Stimulated activated CD4-positive, alpha-beta T cell treated with anti-CD3 and anti-CD28 coated beads, Interleukin-1b, Interleukin-23, amount 100 ng/mL, for 24 hours (primary cell): Measurements from ENCODE around the gene CABLES1.
"Not testable (repeated sequence)": the region's sequence is repeated elsewhere in the genome, so short reads cannot be mapped to it uniquely, and the experiment has no call there.

Experiments
- DNase-seq, 4 experiments: peaks; one replicate each; pipeline ENCODE4 v3.0.0-alpha.2; 2020; ENCODE audit warnings: low read depth in 4 of 4, low spot score in 1 of 4

CABLES1 gene

DNA sequence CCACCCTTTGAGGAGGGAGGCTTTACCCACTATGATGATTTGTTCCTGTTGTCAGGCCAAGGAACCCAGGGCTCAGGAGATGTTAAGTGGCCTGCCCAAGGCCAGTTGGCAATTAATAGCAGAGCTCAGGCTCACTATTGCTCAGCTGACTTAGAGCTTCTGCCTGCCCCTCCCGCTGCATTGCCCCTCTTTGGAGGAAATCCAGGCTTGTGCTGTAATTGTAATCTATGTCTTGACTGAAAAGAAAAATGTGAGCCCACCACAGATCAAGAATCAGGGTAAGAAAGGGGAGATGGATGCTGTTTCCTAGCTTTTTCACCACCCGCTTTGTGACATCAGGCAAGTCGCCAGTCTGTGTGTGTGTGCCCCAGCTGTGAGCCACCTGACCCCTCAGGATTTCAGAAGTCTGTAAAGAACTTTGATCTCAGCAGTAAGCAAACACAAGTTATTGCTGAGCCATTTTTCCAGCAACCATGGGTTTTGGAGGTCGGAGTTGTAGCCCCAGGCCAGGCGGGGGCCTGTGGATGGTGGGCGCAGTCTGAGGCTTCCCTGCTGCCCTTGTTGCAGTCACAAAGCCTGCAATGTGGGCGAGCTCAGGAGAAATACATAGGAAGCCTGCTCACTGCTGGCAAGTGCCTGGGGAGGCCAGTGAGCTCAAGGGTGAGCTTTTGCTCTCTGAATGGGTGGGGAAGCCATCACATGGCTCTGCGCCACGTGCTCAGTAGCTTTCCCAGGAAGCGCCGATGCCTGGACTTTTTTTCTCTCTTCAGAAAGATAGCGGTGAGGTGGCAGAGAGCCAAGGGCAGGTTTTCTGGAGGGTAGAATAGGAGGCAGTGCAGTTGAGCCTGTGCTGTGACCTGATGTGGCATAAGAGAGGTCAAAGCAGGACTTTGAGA is 6.1 kb downstream of the CABLES1 start:
- DNase-seq, result no peak

- no peak for DNase-seq
Observed at GRCh38 chr18:23142251-23142929, 7.1 kb downstream of the CABLES1 start.

GRCh38 chr18:23143016-23143814 is 7.9 kb downstream of the CABLES1 start:
- DNase-seq, result no peak

DNA sequence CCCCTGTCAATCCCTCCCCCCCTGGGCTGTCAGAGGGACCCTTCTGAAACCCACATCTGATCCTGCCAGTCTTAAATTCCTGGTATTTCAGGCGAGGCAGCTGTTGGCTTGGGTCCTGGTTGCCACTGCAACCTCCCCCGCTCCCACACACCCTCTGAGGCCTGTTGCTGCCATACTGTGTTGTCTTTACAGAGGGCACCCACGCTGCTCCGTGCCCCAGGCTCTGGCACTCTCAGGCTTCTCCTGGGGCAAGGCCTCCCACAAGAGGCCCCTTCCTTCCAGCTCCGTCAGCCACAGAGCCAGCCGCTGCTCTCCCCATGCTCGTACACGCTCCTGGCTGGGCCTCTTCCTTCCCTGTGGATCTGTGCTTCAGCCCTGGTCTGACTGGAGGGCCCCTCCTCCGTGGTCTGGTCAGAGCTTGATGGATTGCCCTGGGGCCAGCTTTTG is 8.6 kb downstream of the CABLES1 start:
- no peak for DNase-seq

- DNase-seq, result no peak
Observed at GRCh38 chr18:23144640-23145039, 9.4 kb downstream of the CABLES1 start.

DNA sequence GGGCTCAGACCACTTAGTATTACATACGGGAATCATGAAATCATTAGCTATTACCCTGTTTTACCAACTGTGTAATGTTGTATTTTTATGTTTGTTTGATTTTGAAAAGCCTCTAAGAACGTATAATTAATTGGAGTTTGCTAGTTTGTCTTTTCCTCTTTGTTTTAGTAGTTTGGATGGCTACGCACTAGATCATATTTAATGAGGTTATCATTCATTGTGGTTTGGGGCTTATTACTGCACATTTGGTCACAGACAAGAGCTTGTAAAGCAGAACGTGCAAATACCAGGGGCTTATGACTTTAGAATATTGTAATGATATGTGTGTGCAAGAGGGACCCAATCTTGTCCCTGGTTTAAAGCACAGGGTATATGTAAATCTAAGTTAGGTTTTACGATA is 10.3 kb downstream of the CABLES1 start:
- no peak for DNase-seq

DNA sequence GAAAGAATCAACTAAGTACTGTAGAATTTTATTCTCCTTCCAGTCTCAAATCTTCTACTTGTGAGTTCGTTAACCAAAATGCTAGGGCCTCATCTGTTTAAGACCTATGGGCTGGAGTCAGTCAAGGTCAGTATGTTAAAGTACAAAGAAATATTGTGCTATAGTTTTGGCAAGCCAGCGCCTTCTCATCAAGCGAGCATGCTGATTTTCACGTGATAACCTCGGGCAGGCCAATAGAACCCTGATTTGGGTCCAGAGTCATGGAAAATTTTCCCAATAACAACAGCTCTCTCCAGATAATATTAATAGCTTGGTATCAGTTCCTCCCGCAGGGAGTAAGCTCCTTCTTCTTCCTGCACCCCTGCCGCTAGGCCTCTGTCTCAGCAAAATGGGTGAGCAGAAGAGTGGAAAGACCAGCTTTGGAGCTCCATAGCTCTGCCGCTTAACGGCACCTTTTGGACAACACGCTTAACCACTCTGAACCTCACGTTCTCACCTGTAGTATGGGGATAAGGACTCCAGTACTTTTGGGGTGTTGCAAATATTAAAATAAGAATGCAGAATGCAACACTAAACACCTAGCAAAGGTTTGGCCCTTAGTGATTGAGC is 11.7 kb downstream of the CABLES1 start:
- DNase-seq, result no peak

DNA sequence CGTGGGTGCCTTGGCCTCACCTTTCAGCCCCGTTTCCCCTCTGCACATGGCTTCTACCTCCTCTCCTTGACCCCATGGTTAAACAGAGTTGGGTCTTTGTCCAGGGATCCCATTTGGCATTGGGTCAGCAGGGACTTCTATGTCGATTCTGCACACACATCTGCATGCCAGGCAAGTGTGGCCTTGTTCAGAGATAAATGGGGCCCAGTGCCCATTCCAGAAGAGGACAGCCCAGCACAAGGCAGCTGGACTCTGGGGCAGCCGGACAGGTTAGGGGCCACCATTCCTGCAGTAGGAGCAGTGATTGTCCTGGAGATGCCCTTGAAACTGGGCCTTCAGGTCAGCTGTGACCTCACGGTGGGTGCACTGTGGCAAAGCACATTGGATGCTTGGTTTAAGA is 13.1 kb downstream of the CABLES1 start:
- no peak for DNase-seq

- no peak for DNase-seq
Observed at GRCh38 chr18:23149570-23149969, 14.3 kb downstream of the CABLES1 start.

DNA sequence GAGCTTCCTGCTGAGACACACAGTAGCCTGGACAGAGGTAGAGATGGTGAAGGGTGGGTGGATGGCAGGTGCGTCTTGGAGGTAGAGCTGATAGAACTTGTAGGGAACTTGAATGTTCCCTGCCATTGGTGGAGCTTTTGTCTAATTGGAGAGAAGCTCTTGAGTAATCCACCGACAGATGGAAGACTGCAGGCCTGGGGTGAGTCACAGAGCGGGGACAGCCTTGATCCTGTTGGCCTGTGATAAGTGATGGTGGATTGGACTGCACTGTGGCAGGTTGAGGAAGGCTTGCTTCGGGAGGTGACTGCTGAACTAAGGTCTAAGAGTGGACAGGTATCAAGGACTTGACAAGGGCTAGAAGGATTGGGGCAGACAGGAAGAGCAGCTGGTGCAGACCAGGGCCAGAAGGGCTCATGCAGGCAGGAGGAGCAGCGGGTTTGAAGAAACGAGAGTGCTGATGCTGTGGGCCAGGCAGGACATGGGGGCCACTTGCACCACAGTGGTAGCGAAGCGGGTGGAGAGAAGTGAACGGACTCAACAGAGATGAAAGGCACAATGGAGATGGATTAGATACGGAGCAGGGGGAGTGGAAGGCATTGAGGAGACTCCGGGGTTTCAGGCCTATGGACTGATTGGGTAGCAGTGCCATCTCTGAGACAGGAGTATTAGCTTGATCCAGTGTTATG is 16.3 kb downstream of the CABLES1 start:
- no peak for DNase-seq

DNA sequence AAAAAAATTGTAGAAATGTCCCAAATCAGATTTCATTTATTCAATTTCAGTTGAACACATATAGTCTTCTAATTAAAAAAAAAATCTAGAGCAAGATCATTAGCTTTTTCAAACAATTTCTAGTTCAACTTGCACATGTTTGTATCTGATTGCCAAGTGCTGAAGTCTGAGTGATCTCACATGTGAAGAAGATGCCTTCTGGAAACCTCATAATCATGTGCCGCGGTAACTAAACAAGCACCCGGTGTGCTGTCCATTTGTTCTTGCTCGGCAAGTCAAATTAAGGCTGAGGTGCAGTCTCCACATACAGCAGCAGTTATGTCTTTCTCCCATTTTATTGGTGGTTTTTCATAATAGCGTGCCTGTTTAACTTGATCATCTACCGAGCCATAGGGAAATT is 18.7 kb downstream of the CABLES1 start:
- no peak for DNase-seq

GRCh38 chr18:23154823-23155500 is 19.7 kb downstream of the CABLES1 start:
- DNase-seq, result no peak

GRCh38 chr18:23155537-23155936 is 20.3 kb downstream of the CABLES1 start:
- no peak for DNase-seq

DNA sequence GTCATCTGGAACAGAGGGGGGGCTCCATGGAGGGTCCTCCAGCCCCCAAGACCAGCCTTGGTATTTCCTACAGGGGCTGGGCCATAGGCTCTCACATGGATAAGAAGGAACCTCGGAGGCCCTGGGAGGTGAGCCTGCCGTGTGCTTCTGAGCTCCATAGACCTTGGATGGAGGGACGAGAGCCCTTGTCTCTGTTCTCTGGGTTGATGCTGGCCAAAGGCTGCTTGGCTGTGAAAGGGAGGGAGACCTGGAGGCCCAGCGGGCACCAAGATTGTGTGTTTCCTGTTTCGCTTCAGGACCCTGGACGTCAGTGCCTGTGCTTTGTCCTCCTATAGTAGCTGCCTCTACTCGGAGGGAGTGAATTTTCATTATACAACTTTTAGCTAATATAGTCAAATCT is 20.8 kb downstream of the CABLES1 start:
- DNase-seq, result no peak

GRCh38 chr18:23158058-23158457 is 22.8 kb downstream of the CABLES1 start:
- no peak for DNase-seq

GRCh38 chr18:23158884-23159283 is 23.6 kb downstream of the CABLES1 start:
- not testable (repeated sequence) for DNase-seq

DNA sequence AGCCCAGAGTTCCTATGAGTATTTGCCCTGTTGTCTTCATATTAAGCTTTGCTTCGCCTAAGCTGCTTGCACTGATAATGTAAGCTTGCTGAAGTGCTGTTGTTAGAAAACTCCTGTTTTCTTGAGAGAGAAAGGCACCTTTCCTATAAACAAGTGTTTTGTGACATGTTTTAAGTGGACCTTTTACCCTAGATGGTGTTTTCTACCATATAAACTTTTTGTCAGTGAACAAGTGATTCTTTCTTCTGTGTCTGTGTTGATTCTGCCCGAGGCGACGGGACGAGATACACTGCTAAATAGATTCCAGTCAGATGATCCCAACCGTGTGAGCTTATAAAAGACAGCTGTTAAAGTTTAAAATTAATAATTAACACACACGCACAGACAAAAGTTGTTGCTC is 24.1 kb downstream of the CABLES1 start:
- no peak for DNase-seq

GRCh38 chr18:23162473-23162872 is 27.2 kb downstream of the CABLES1 start:
- no peak for DNase-seq

GRCh38 chr18:23163786-23164533 is 28.7 kb downstream of the CABLES1 start:
- DNase-seq, result no peak
